GM19438 (cell line): Measurements from ENCODE around the gene DDR1.

Experiments
- ATAC-seq: cut with Tn5 transposase; IDR thresholded peaks from one replicate; pipeline ENCODE4 v1.9.1; 2021; ENCODE audit warnings: low read depth; ENCODE audit not compliant: unreplicated experiment

The DDR1 gene

GRCh38 chr6:30879684-30880427, 4.5 kb upstream of the DDR1 start:
- ATAC-seq: no peak

GRCh38 chr6:30880698-30881252, 3.5 kb upstream of the DDR1 start:
- no peak for ATAC-seq

- no peak for ATAC-seq
Measured at GRCh38 chr6:30881392-30882203, 2.7 kb upstream of the DDR1 start.

- no peak for ATAC-seq
Measured at GRCh38 chr6:30882204-30882758, 2.0 kb upstream of the DDR1 start.

- ATAC-seq: no peak
Measured at GRCh38 chr6:30882759-30883684, 1.3 kb upstream of the DDR1 start.

- no peak for ATAC-seq
Measured at GRCh38 chr6:30884521-30885480, 482 bp downstream of the DDR1 start.

- ATAC-seq: no peak
Measured at GRCh38 chr6:30885481-30885998, 1.2 kb downstream of the DDR1 start.

- ATAC-seq: no peak
Measured at GRCh38 chr6:30885999-30886896, 1.9 kb downstream of the DDR1 start.

- ATAC-seq: no peak
Measured at GRCh38 chr6:30886897-30887255, 2.6 kb downstream of the DDR1 start.

- ATAC-seq: no peak
Measured at GRCh38 chr6:30887901-30888815, 3.8 kb downstream of the DDR1 start.

- no peak for ATAC-seq
Measured at GRCh38 chr6:30888816-30889495, 4.6 kb downstream of the DDR1 start.

- no peak for ATAC-seq
Measured at GRCh38 chr6:30889496-30889885, 5.2 kb downstream of the DDR1 start.

- ATAC-seq: no peak
Measured at GRCh38 chr6:30889921-30890645, 5.8 kb downstream of the DDR1 start.

- no peak for ATAC-seq
Measured at GRCh38 chr6:30890646-30891449, 6.5 kb downstream of the DDR1 start.

- ATAC-seq: no peak
Measured at GRCh38 chr6:30891450-30891723, 7.1 kb downstream of the DDR1 start.
